ENCODE results near the gene CHID1. TPM values are rescaled to one million over a fixed set of nuclear protein-coding genes. Genes with fewer than 3 reads are reported as not detected.

The CHID1 gene
- total RNA-seq, 3 donors from 2014 or later = 102 to 115 (median 104) TPM

- H3K4me3 Mint-ChIP-seq = peak within 1 kb of the TSS; percentile 84
- peaks cover 32% of the 10 kb centered on the region for H3K4me1 Mint-ChIP-seq (ENCODE audit: low read depth)
These were observed 15.1 kb upstream of the CHID1 start, which contains the start of gene AP2A2 for GRCh38 chr11:925496-926301. Gene AP2A2, plus strand, starts transcription at chr11:925870. Its CDS starts 152 bp downstream, at chr11:926022.

GRCh38 chr11:925158-925495 lies 14.5 kb upstream of the CHID1 start:
- H3K4me1 Mint-ChIP-seq (ENCODE audit: low read depth) = peaks cover 30% of the 10 kb centered on the region
- H3K4me3 Mint-ChIP-seq = no peak overlapping the region
- ATAC-seq = no peak
- H3K9me3 Mint-ChIP-seq = no peaks in the 10 kb centered on the region
- no peaks in the 10 kb centered on the region for H3K36me3 Mint-ChIP-seq (ENCODE audit: insufficient read depth)
- no peaks in the 10 kb centered on the region for H3K27me3 Mint-ChIP-seq (ENCODE audit: low read depth)
- no peak for DNase-seq

More at GRCh38 chr11:925496-926301, 15.1 kb upstream of the CHID1 start, which contains the start of gene AP2A2:
- ATAC-seq (peak; percentile 80 to 85), DNase-seq (peak; percentile 91)
- Mint-ChIP-seq H3K9me3 (no peaks in the 10 kb centered on the region), H3K36me3 (ENCODE audit: insufficient read depth) (no peaks in the 10 kb centered on the region), H3K27me3 (ENCODE audit: low read depth) (no peaks in the 10 kb centered on the region)

GRCh38 chr11:924406-925157 lies 14.0 kb upstream of the CHID1 start:
- Mint-ChIP-seq H3K36me3 (ENCODE audit: insufficient read depth) (no peaks in the 10 kb centered on the region), H3K4me1 (ENCODE audit: low read depth) (peaks cover 30% of the 10 kb centered on the region), H3K4me3 (no peak overlapping the region), H3K27me3 (ENCODE audit: low read depth) (no peaks in the 10 kb centered on the region), H3K9me3 (no peaks in the 10 kb centered on the region)
- no peak for DNase-seq
- ATAC-seq = no peak

- H3K9me3 Mint-ChIP-seq = no peaks in the 10 kb centered on the region
- no peak for DNase-seq
These were observed 13.2 kb upstream of the CHID1 start for GRCh38 chr11:923691-924405.

GRCh38 chr11:921921-922678 lies 11.5 kb upstream of the CHID1 start:
- Mint-ChIP-seq H3K36me3 (ENCODE audit: insufficient read depth) (no peaks in the 10 kb centered on the region), H3K4me3 (no peak overlapping the region), H3K9me3 (no peaks in the 10 kb centered on the region), H3K4me1 (ENCODE audit: low read depth) (peaks cover 9% of the 10 kb centered on the region), H3K27me3 (ENCODE audit: low read depth) (no peaks in the 10 kb centered on the region)
- ATAC-seq (no peak), DNase-seq (no peak)

More at GRCh38 chr11:923691-924405, 13.2 kb upstream of the CHID1 start:
- Mint-ChIP-seq H3K4me1 (ENCODE audit: low read depth) (peaks cover 26% of the 10 kb centered on the region), H3K4me3 (peak overlapping the region; percentile 19), H3K36me3 (ENCODE audit: insufficient read depth) (no peaks in the 10 kb centered on the region), H3K27me3 (ENCODE audit: low read depth) (no peaks in the 10 kb centered on the region)
- ATAC-seq = no peak

GRCh38 chr11:917426-917825 lies 6.8 kb upstream of the CHID1 start:
- H3K9me3 Mint-ChIP-seq = no peaks in the 10 kb centered on the region
- no peak for DNase-seq
- no peak for ATAC-seq
- H3K27me3 Mint-ChIP-seq (ENCODE audit: low read depth) = no peaks in the 10 kb centered on the region
- H3K36me3 Mint-ChIP-seq (ENCODE audit: insufficient read depth) = no peaks in the 10 kb centered on the region
- no peaks in the 10 kb centered on the region for H3K4me1 Mint-ChIP-seq (ENCODE audit: low read depth)
- H3K4me3 Mint-ChIP-seq = no peak overlapping the region

GRCh38 chr11:914747-915501 lies 4.3 kb upstream of the CHID1 start:
- no peak for ATAC-seq
- H3K4me3 Mint-ChIP-seq = no peak overlapping the region

GRCh38 chr11:914204-914603 lies 3.6 kb upstream of the CHID1 start:
- ATAC-seq (no peak), DNase-seq (no peak)
- no peaks in the 10 kb centered on the region for H3K27me3 Mint-ChIP-seq (ENCODE audit: low read depth)

More at GRCh38 chr11:914747-915501, 4.3 kb upstream of the CHID1 start:
- no peaks in the 10 kb centered on the region for H3K36me3 Mint-ChIP-seq (ENCODE audit: insufficient read depth)
- peaks cover 6% of the 10 kb centered on the region for H3K4me1 Mint-ChIP-seq (ENCODE audit: low read depth)
- H3K9me3 Mint-ChIP-seq = no peaks in the 10 kb centered on the region
- DNase-seq = no peak
- no peaks in the 10 kb centered on the region for H3K27me3 Mint-ChIP-seq (ENCODE audit: low read depth)

GRCh38 chr11:913043-913442 lies 2.4 kb upstream of the CHID1 start:
- DNase-seq = no peak
- ATAC-seq = no peak
- Mint-ChIP-seq H3K36me3 (ENCODE audit: insufficient read depth) (no peaks in the 10 kb centered on the region), H3K4me1 (ENCODE audit: low read depth) (peaks cover 16% of the 10 kb centered on the region), H3K9me3 (no peaks in the 10 kb centered on the region), H3K4me3 (no peak overlapping the region), H3K27me3 (ENCODE audit: low read depth) (no peaks in the 10 kb centered on the region)

More at GRCh38 chr11:914204-914603, 3.6 kb upstream of the CHID1 start:
- Mint-ChIP-seq H3K9me3 (no peaks in the 10 kb centered on the region), H3K36me3 (ENCODE audit: insufficient read depth) (no peaks in the 10 kb centered on the region), H3K4me1 (ENCODE audit: low read depth) (peaks cover 9% of the 10 kb centered on the region), H3K4me3 (no peak overlapping the region)

- Mint-ChIP-seq H3K4me3 (peak overlapping the region; percentile 92), H3K9me3 (no peaks in the 10 kb centered on the region), H3K36me3 (ENCODE audit: insufficient read depth) (no peaks in the 10 kb centered on the region), H3K27me3 (ENCODE audit: low read depth) (no peaks in the 10 kb centered on the region), H3K4me1 (ENCODE audit: low read depth) (peaks cover 18% of the 10 kb centered on the region)
- DNase-seq (no peak), ATAC-seq (no peak)
These were observed 1.7 kb upstream of the CHID1 start for GRCh38 chr11:912266-912665.

GRCh38 chr11:911890-912219 lies 1.2 kb upstream of the CHID1 start:
- Mint-ChIP-seq H3K4me1 (ENCODE audit: low read depth) (peaks cover 18% of the 10 kb centered on the region), H3K36me3 (ENCODE audit: insufficient read depth) (no peaks in the 10 kb centered on the region), H3K27me3 (ENCODE audit: low read depth) (no peaks in the 10 kb centered on the region), H3K4me3 (peak overlapping the region; percentile 92), H3K9me3 (no peaks in the 10 kb centered on the region)
- DNase-seq (no peak), ATAC-seq (no peak)

- DNase-seq = peak; percentile 31
- Mint-ChIP-seq H3K27me3 (ENCODE audit: low read depth) (no peaks in the 10 kb centered on the region), H3K4me1 (ENCODE audit: low read depth) (peaks cover 18% of the 10 kb centered on the region), H3K36me3 (ENCODE audit: insufficient read depth) (no peaks in the 10 kb centered on the region), H3K9me3 (no peaks in the 10 kb centered on the region), H3K4me3 (peak overlapping the region; percentile 92)
- peak; percentile 40 to 41 for ATAC-seq
These were observed 650 bp upstream of the CHID1 start for GRCh38 chr11:911031-911889.

All from activated T-cell treated with anti-CD3 and anti-CD28 coated beads, Interleukin-2, amount 50 U/mL, for 4 hours (primary cell).